GM18517 (cell line): ENCODE data around the gene ZBTB14.

Experiments
- ATAC-seq: cut with Tn5 transposase; IDR thresholded peaks from one replicate; pipeline ENCODE4 v1.9.1; 2021; ENCODE audit warnings: mild to moderate bottlenecking, moderate library complexity; ENCODE audit not compliant: unreplicated experiment

ZBTB14 gene

DNA sequence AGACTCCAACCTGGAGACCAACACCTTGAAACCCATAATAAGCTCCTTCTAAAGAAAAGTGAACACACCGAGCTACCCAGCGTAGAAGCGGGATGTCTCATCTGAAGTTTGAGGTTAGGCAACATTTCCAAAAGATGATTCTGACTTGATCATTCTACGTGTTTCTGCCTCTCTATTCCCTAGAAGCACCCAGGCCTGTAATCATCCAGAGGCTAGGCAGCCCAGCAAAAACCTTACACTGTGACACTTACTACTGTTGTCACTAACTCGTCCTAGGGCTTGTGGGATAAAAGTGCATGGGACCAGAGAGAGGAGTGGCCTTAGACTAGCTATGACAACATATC lies 1.4 kb downstream of the ZBTB14 start:
- no peak for ATAC-seq

DNA sequence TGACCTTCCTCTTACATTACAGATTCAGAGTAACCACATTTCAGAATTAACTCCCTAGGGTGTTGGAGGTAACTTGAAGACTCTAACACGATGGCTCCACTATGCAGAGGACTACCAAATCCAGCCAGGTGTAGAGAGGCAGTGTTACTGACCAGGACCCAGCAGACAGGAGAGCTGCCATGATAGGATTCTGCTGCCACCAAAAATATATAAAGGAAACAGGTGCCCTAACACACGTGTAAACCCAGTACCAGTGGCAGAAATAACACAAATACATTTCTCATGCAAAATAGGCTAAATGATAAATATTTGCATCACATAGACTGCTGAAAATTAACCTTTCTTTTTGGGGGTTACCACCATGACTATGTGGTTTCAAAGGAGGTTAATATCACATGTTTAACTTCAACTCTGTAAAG lies 7.0 kb downstream of the ZBTB14 start:
- ATAC-seq: peak; percentile 58

DNA sequence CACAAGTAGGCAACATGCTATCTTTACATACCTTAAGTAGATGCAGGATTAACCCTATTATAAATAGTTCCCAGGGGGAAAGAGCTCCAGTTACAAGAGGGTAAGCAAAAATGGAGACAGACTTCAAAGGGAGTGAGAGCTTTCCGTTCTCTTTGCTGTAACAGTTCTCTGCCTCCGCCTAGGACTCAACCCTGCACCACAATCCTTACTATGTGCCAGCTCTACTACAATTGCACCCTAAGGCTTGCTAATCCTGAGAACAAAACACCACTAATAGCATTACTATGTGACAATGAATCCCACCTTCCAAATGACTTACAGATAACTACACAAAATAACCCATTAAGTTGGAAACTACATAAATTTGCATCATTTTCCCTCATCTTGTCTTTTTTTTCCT lies 7.7 kb downstream of the ZBTB14 start:
- no peak for ATAC-seq

DNA sequence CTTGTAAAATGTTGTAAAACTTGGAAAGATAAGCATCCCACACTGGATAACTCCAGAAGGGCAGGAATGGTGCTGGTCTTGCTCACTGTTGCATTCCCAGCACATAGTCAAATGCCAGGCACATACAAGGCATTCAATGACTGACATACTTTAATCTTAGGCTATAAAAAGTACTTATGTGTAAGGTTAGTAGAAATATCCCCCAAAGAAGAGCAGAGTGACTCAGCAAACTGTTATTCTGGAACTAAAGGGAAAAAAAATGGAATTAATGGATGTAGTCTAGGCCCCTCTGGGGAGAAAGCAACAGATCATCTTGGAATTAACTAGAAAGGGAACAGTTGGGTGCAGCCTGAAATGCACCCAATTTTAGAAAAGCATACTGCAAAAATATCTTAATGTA lies 9.0 kb downstream of the ZBTB14 start:
- ATAC-seq: no peak

DNA sequence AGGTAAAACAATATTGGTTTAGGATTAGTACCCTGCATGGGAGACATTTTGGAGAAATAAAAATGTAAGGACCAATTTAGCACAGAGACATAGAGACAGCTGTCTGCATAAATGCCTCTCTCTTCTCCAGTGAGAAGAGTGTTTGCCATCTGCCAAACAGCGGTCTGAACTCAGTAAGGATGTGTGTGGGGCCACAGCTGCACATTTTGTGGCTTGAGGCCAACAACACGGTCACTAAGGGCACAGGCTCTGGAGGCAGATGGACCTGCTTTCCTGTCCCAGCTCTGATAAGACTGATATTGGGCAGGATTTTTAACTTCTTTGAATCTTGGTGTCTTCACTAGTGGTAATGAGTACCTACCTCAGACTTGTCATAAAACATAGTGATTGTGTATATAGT lies 10.2 kb downstream of the ZBTB14 start:
- no peak for ATAC-seq

DNA sequence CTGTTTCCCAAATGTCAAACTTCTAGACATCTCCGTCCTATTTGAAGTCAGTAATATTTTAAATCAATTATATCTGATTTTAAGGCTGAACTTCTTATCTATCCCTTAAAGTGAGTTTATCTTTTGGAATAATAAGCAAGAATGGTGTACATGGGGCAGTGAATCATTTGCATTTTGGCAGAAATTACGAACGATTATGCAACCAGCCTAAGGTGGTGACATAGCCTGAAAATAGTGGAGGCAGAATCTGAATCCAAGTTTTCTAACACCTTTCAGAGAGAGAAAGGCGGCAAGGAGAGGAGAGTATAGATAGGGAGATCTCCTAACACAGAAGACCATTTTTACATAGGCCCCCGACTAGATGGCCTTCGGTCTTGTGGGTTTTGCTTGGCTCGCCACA lies 10.7 kb downstream of the ZBTB14 start:
- ATAC-seq: no peak

DNA sequence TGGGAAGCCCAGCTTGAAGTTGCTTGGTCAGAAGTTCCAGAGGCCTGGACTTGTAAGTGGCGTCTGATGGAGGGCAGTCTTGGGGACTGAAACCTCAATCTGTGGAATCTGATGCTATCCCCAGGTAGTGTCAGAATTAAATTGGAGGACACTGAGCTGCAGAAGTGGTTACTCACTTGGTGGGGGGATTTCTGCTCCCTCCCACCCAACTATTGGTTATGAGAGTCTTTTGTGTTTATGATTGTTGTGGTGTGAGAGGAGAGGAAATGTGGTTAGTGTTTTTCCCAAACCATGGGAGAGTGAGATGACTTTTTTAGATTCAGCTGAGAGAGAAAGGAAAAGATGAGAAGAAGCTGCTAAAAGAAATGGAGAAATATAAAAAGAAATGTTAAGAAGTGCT lies 12.8 kb downstream of the ZBTB14 start:
- no peak for ATAC-seq

DNA sequence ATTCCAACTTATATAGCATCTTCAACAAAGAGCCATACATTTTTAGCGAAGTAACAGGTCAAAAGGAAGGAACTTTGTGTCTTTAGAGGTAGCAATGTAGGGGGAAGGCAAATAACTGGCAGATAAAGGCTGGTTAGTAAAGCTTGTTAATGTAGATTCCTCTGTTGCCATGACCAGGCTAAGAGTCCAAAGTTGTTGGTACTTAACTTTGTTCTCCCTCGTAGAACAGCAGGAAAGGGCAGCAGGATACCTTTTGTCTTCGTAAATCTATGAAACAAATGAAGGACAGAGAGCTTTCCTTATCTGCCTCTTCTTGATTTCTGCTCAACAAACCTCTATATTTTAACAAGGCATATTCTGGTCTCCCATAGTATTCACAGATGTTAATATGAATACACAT lies 18.6 kb downstream of the ZBTB14 start:
- ATAC-seq: no peak

DNA sequence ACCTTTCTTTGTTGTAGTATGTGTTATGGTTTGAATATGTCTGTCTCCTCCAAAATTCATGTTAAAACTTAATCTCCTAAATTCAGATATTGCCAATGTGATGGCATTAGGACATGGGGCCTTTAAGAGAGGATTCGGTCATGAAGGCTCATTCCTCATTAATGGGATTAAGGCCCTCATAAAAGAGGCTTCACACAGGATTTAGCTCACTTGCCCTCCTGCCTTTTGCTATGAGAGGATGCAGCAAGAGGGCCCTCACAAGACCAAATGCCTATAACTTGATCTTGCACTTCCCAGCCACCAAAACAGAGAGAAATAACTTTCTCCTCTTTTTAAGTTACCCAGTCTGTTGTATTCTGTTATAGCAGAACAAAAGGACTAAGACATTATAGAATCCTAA lies 19.7 kb downstream of the ZBTB14 start:
- ATAC-seq: no peak

DNA sequence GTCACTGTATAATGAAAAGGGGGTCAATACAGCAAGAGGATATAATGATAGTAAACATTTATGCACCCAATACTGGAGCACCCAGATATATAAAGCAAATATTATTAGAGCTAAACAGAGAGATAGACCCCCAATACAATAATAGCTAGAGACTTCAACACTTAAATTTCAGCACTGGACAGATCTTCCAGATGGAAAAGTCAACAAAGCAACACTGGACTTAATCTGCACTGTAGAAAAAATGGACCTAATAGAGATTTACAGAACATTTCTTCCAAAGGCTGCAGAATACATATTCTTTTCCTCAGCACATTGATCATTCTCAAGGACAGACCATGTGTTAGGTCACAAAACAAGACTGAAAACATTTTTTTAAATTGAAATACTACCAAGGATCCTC lies 26.7 kb downstream of the ZBTB14 start:
- ATAC-seq: no peak

DNA sequence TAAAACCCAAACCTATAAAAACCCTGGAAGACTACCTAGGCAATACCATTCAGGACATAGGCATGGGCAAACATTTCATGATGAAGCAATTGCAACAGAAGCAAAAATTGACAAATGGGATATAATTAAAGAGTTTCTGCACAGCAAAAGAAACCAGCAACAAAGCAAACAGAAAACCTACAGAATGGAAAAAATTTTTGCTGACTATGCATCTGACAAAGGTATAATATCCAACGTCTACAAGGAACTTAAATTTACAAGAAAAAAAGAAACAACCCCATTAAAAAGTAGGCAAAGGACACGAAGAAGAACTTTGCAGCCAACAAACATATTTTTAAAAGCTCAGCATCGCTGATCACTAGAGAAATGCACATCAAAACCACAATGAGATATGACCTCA lies 28.8 kb downstream of the ZBTB14 start:
- ATAC-seq: no peak

DNA sequence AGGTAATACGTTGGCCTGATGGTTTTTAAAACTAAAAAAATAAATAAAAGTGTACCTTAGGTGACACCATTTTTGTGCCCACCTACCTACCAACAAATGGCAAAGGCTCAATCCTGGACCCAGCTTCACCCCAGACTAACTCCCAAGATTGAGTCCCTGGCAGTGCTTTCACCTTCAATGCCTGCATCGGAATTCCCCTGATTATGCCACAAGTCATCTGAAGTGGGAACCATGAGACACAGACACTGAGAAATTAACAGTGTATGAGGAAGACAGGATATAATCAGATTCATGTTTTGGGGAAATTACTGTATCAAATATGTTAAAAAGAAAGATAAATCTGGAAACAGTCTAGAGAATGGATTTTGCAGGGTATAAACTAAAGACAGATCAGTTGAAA lies 41.6 kb downstream of the ZBTB14 start:
- ATAC-seq: no peak

DNA sequence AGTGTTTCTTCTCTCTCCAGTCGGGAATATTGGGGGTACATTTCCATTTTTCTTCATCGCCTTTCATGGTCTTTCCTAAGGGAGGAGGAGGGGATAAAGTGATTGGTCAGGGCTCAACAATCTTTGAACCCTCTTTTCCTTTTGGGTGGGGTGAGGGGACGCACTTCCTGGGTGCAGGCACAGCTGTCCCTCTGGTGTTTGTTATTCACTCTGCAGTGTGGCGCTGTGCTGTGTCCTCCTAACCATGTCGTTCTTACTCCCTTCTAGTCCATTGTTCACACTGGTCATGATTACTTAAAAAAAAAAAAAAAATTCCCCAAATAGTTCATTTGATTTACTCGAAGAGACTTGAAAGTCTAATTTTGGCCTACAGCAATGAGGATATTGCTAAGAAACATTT lies 44.4 kb downstream of the ZBTB14 start:
- no peak for ATAC-seq

DNA sequence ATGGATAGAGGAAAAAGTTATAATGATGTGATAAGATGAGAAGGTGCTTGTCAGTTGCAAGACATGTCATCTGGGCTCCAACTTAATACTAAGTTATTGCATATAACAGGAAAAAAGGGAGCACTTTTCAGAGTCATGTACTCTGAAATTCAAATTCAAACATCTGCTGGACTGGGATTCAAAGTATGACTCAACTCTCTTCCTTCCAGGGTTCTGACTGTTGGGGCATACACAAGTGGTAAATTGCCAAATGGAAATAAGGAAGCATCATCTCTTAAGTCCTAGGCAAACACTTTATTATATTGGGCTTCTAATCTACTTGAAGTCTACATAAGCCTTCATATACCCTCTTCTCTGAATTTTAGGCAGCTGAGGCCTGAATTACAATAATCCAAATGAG lies 44.9 kb downstream of the ZBTB14 start:
- ATAC-seq: no peak

DNA sequence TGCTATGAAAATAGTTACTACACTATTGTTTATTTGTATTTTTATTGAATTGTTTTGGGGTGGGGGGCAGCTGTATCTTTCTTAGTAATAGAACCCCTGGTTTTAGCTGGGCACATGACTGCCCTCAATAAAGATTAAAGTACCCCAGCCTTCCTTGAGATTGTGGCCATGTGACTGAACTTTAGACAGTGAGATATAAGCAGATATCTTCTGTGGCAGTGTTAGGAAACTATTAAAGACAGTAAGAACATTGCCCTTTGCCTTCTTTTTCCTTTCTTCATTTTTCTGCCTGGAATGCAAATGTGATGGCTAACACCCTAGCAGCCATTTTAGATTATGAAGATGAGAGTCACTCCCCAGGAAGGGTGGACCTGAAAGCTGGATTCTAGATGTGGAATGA lies 50.6 kb downstream of the ZBTB14 start:
- ATAC-seq: no peak

DNA sequence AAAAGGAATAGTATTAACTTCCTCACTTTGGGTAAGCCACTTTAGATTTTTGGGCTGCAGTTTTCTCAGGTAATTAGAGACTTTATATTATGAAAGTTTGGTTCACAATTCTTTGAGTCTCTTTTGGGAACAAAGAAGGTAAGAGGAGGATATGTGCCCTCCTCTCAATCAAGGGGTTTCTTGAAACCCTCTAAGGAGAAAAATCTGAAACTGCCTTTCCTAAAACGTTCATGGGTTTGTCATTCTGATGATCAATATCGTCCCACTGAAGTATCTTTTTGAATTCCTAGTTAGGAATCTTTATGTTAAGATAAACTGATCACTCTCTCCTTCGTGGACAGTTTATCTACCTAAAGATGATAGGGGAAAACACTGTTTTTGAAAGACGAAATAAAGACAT lies 56.1 kb downstream of the ZBTB14 start:
- ATAC-seq: no peak
